ENCODE results near the gene NCBP3.
"Not testable (repeated sequence)": the region's sequence is repeated elsewhere in the genome, so short reads cannot be mapped to it uniquely, and the experiment has no call there.

NCBP3 gene

DNA sequence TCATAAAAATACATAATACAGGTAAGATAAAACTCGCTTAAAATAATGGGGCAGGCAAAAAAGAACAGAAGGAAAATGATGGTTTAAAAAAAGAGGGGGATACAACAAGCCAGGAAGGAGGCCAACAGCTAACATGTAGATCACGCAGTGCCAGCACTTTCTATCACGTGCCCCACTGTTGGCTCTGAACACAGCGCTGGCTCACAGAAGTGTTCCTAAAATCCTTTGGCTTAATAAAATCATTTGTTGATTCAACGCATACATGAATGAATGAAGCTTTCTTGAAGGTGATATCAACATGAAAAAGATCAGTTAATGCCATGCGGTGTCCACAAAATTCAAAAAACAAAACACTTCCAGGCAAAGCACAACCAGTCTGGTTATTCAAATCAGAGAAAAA is 53.6 kb downstream of the NCBP3 start:
- DNase-seq (ENCODE audit: low read depth): no peak

DNA sequence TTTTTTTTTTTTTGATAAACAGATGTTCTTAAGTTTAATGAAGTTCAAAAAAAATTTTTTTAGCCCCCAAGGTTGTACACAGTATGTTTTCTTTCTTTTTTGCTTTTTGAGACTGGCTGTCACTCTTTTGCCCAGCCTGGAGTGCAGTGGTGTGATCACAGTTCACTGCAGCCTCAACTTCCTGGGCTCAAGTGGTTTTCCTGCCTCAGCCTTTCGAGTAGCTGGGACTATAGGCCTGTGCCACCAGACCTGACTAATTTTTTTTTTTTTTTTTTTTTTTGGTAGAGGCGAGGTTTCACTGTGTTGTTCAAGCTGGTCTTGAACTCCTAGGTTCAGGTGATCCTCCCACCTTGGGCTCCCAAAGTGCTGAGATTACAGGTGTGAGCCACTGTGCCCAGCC is 57.8 kb downstream of the NCBP3 start:
- no peak for DNase-seq (ENCODE audit: low read depth)

DNA sequence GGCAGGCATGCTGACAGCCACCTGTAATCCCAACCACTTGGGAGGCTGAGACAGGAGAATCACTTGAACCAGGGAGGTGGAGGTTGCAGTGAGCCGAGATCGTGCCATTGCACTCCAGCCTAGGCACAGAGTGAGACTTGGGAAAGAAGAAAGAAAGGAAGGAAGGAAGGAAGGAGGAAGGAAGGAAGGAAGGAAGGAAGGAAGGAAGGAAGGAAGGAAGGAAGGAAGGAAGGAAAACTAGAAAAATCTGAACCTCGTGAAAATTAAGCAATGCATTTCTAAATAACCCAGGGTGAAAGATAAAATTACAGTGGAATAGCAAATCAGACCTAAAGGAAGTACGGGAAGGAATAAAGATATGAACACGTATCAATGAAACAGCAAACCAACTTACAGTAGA is 60.7 kb downstream of the NCBP3 start:
- DNase-seq (ENCODE audit: low read depth): not testable (repeated sequence)

DNA sequence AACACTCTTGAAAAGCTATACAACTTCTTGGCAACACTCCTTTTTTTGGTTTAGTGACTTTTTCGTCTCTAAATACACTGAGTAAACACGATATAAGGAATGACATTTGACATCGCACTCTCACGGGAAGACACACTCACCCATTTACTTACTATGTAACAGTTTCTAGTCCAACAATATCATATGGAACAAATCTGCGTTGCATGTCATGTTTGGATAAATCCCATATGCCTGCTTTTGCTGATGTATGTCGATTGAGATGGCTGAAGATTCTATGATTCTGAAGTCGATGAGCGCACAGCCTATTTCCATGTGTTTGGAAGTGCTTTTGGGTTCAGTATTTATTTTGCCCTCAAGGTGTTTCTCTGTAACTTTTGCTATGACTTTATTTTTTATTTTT is 63.3 kb downstream of the NCBP3 start:
- DNase-seq (ENCODE audit: low read depth): no peak

DNA sequence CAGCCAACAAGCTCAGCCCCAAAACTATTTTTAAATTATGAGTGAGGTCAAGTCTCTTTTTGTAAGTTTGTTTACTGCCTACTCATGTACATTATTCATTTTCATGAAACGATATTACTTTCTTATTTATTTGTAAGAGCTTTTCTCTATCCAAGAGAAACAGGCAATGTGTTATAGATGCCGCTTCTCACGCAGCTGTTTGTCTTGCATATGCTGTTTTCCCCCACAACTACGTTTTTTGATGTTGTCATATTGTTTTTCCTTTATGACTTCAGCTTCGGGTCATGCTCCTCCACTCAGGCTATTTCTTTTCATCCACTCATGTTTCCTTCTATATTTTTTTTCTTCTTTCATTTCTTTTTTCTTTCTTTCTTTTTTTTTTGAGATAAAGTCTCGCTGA is 65.1 kb downstream of the NCBP3 start:
- no peak for DNase-seq (ENCODE audit: low read depth)

DNA sequence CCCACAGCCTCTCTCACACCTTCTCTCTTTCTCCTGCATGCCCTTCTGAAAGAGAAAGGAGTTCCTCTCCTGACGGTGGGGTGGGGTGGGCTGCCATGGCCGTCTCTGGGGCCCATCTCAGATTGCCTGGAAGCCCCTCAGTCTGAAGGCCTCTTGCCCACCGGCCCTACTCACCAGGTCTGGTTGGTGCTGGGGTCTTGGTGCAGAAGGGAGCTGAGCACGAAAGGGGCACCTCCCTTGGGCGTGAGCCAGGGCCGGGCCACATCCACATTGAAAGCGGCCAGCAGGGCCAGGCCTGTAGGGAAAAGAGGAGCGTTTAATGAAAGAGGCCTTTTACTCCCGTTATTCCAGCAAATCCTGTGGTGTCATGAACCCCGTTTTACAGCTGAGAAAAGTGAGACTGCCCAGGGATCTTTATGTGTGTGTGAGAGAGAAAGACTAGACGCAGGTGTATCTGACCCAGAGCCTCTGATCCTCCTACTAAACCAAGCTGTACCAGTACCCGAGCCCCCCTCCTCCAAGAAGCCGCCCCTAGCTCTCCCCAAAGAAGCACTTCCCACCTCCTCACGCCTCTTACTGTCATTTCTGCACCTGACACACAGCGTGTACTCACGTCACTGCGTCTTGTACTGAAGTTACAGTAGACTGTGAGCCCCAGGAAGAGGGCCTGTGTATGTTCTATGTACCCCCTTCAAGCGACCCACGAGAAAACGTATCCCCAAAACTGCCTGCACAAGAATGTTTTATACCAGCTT is 68.5 kb downstream of the NCBP3 start:
- DNase-seq (ENCODE audit: low read depth): no peak

DNA sequence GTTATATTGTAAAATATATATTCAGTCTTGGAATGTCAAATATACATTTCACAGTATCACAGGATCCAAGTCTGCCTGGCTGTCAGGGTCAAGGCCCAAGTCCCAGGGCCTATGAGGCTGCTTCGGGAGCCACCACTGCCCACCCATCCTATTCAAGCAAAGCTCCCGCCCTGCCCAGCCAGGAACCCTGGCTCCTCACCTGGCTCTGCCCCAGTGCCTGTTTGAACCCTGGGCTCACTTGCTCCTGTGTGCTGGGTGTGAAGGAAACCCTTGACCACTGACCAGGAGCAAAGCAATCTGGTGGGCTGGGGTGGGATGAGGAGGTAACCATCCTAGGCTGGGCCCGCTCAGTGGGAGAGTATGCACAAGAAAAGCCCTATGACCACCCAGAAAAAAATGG is 72.1 kb downstream of the NCBP3 start:
- no peak for DNase-seq (ENCODE audit: low read depth)

DNA sequence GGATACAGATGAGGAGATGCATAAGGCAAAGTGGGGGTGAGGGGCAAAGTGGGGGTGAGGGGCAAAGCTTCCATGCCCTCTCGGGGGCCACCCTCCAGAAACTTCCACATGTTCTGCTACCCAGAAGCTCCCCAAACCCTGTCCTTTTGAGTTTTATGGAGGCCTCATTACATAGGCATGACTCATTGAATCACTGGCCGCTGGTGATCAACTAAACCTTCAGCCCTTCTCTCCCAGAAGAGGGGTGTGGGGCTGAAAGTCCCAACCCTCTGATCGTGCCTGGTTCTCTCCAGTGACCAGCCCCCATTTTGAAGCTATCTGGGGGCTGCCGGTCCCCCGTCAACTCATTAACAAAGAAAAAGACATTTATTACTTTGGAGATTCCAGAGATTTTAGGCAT is 72.5 kb downstream of the NCBP3 start:
- DNase-seq (ENCODE audit: low read depth): no peak

DNA sequence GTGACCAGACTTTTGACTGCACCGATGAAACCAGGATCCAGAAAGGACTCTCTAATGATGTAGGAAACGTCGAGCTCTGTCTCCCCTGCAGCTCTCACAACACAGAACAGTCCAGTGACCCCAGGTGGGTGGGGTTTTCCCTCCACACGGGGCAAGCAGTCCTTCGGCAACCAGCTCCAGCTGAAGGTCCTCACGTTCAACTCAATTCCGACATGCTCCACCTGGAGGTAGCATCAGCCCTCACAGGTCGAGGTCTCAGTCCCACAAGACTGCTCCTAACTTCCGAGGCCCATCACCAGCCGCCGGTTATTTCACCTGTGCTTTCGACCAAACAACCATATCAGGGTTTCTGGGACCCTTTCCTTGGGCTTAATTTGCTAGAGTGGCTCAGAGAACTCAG is 73.3 kb downstream of the NCBP3 start:
- no peak for DNase-seq (ENCODE audit: low read depth)

DNA sequence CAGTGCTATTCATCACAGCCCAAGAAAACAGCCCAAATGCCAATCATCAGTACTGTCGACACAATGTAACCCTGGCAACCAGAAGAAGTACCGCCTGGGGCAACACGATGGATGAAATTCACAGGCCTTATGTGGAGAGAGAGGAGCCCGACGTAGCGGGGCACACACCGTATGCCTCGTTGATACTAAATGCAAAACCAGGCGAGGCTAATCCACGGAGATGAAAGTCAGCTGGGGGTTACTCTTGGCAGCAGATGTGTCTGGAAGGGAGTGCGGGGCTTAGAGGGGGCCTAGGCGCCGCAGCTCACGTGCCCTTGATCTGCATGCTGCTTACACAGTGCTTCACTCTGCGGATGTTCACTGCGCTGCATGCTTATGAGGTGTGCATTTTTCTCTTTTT is 74.9 kb downstream of the NCBP3 start:
- DNase-seq (ENCODE audit: low read depth): no peak

DNA sequence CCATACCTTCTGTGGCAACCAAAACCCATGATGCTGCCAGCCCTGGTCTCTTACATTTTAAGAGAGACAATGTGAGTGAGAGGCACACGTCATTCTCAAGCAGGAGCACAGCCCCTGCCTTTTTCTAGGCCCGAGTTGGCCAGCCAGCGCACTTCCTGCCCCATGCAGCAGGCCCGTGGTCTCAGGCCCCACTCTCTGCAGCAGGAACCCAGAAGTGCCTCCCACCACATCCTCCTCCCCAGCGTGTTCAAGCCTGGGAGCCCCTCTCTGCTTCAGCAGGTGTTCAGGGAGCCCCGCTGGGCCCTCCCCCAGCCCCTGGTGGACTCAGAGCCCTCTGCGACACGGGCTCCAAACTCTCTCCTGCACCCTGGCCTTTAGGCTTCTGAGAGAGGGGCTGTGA is 75.6 kb downstream of the NCBP3 start:
- peak; percentile 43 for DNase-seq (ENCODE audit: low read depth)

DNA sequence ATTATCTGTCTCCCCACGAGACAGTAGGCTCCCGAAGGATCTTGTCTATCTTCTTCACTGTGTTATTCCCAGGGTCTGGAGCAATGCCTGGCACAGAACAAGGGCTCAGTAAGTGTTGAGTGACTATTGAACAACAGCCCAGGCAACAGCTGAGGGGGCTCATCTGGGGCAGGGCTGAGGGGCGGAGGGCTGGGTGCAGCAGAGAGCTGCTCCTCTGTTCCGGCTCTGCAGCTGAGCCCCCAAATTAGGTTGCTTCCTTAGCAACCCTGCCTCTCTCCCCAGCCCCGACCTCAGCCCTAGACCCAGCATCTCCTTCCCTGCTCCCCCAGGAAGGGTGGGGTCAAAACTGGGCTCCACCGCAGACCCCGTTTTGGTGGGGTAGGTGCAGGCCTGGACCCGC is 77.3 kb downstream of the NCBP3 start:
- DNase-seq (ENCODE audit: low read depth): no peak

DNA sequence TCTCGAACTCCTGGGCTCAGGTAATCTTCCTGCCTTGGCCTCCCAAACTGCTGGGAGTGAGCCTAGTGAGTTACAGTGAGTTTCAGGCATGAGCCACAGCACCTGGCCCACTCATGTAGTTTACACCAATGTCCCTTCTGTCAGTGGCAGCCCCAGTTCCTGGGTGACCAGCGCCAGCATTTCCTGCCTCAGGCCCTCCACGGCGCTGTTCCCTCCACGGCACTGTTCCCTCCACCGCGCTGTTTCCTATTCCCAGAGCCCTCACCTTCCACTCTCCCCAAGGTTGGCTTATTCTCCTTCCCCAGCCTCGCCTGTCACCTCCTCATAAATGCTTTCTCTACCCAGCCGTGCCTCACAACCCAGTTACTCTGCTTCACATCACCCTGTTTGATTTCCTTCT is 77.7 kb downstream of the NCBP3 start:
- no peak for DNase-seq (ENCODE audit: low read depth)

DNA sequence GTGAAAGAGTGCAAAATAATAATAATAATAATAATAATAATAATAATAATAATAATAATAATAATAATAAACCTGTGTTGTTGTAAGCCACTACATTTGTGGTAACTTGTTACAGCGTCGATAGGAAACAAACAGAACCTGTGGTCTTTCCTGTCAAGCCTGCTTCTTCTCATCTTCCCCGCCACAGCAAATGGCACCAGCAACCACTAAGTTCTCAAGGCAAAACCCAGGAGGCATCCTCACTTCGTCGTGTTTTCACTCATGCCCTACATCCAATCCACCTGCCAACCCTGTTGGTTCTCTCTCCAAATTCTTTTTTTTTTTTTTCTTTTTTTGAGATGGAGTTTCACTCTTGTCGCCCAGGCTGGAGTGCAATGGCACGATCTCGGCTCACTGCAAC is 79.3 kb downstream of the NCBP3 start:
- DNase-seq (ENCODE audit: low read depth): no peak

DNA sequence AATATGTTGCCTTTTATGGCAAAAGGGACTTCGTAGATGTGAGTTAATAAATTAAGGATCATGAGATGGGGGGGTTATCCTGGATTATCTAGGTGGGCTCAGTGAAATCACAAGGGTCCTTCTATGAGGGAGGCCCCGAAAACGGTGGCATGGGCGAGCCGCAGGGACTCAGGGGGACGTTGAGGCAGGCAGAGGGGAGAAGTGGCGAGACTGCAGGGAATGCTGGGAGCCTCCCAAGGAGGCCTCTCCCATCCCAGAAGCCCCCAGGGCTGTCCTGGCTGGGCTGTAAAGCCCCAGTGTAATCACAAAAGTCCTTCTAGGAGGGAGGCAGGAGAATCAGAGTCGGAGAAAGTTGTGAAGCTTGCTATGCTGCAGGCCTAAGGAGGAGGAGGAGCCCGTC is 80.1 kb downstream of the NCBP3 start:
- DNase-seq (ENCODE audit: low read depth): no peak

DNA sequence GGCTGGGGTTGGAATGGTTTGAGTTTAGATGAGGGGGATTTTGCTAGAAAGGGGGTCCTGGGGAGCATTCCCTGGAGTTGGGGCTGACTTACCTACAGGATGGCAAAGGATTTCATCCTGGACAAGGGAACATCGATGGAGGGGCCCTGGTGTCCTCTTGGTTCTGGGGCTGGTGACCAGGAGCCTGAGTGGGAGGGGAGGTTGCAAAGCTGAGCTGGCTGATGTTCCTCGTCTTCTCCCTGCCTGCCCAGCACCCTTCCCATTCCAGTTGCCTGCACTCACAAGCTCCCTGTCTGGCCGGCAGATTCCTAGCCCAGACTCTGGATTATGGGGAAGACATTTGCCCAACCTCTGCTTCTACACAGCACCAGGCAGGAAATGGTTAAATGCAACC is 82.3 kb downstream of the NCBP3 start:
- DNase-seq (ENCODE audit: low read depth): no peak

DNA sequence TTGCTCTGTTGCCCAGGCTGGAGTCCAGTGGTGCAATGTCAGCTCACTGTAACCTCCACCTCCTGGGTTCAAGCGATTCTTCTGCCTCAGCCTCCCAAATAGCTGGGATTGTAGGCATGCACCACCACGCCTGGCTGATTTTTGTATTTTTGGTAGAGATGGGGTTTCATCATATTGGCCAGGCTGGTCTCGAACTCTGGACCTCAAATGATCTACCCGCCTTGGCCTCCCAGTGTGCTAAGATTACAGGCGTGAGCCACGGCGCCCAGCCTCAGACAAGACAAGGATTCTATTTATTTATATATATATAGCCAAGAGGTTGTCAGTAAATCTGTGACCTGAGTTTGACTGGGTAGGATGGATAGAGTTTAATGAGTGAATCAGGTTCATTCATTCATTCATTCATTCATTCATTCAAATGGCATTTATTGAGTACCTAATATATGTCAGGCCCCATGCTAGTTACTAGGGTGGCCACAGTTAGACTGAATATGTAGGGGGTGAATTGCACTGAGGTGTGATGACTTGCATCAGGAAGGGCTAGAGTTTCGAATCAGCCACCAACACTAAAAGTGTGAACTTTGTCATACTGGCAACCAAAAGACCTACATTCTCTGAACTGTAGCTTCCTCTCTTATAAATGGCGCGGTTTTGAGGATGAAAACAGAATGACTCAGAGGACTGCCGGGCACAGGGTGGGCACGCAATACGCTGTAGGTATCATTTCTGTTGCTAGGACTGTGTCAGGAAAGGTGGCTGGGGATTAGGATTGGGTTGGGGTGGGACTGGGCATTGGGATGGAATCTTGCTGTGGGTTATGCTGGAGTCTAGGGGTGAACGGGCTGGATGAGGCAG is 82.9 kb downstream of the NCBP3 start:
- DNase-seq (ENCODE audit: low read depth): no peak

DNA sequence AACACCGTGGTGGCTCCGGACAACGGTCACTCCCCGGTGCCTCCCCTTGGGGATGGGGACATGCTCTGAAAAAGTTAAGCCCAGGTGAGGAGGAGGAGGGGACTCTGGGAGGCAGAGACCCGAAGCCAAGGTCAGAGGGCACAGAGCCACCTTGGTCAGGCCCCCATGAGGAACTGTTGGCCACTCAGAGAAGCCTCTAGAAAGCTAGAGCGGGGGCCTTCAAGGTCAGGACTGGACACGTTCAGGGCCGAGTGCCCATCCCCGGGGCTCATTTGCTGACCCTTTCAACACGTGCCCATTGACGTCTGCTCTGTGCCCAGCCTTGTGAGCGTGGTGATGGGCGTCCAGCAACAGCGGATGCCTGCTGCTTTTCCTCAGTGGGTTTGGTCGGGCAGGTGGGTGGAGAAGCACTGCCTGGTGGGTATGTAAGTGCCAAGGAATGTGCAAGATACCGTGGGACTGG is 84.1 kb downstream of the NCBP3 start:
- DNase-seq (ENCODE audit: low read depth): no peak

DNA sequence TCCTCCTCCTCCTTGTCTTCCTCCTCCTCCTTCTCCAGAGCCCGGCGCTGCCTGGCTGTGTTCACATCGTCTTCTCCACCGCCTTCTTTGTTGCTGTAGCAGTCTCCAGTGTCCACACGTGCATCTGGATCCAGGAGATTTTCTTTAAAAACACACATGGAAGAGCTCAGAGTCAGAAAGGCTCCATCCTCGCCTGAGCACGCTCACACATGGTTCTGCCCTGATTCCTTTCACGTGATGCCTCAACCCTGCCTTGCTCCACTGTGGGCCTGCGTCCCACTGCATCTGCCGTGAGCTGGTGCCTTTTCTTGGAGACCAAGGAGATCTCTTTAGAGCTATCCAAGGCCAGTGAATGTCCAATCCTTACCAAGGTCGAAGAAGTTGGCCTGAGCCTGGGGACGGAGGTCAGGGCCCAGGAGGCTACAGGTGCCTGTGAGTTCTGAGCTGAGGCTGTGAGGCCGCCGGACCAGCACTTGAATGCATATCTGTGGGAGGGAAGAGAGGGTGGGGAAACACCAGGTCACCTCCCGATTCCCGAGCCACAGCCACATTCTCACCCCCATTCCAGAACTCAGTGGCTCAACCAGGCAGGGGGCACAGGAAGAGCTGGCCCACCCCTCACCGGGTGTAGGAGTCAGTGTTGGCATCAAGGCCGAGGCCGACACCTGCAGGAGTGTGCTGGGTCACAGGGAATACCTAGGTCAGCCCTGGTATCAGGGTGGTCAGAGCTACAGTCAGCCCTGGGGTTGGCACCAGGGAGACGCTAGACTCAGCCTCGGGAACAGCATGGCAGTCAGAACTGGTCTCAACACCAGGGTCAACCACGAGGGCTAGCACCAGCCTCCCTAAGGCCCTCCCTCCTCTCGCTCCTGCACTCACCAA is 84.8 kb downstream of the NCBP3 start:
- no peak for DNase-seq (ENCODE audit: low read depth)

DNA sequence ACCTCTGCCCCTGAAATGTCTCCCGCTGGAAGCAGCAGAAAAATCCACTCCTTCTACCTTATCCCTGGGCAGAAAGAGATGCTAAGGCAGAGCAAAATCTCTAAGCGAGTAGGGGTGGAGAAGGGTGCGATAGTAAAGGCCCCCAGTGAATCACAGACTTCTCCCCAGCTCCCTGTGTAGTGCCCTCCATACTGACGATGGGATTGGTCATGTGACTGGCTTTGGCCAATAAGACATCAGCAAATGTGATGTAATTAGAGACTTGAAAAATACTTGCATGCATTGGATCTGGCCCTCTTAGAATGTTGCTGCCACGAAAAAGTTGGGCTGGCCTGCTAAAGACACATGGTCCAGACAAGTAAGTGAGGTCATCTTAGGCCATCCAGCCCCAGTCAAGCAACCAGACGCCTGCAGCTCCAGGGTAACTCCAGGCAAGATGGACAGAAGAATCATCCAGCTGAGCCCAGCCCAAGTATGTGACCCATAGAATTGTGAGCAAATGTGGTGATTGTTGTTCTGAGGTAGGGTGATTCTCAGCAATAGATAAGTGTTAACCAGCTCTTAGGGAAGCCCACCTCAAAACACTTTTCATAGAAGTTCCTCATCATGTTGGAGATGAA is 86.3 kb downstream of the NCBP3 start:
- DNase-seq (ENCODE audit: low read depth): no peak

DNA sequence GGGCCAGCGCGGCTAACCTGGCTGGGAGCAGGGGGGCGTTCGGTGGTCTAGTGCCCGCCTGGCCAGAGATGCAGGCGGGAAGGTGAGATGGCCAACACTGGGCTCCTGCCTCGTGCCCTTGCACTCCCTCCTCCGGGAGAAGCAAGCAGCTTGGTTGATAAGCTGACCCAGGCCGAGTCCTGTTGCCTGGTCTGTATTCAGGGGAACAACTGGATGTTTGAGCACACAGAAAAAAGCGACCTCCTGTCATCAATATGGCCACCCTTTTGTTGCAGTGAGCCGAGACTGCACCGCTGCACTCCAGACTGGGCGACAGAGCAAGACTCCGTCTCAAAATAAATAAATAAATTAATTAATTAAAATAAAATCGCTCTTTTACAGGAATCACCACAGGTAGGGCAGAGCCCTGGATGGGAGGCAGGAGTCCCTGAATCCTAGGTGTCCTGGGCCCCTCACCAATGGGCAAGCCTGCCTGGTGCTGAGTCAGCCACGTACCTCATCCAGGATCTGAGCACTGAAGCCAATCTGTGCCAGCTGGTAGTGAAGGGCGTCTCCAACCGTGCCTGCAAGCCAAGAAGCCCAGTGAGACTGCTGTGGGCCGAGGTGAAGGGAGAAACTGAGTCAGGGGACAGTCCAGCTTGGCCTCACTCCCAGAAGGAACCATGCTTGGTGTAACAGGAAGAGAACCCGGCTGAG is 90.6 kb downstream of the NCBP3 start:
- no peak for DNase-seq (ENCODE audit: low read depth)
